Esophagus mucosa (tissue), 1 donor: Measurements from ENCODE around the gene SLX4IP. TPM values are rescaled to one million over a fixed set of nuclear protein-coding genes. Genes with fewer than 3 reads are reported as not detected.

Source experiments
- ATAC-seq: fragments of 200-7000 bp; cut with Tn5 transposase; one replicate; pipeline ENCODE4 v1.9.1; 2020
- total RNA-seq: library from RNA; stranded (reverse); gene quantifications from one replicate; pipeline ENCODE4 v1.2.4, GENCODE V29; 2023
- donor health status: DM: yes; HTN: yes; CAD: no.

The SLX4IP gene
- total RNA-seq, 1 donor from 2014 or later, result 5.3 TPM

GRCh38 chr20:10667560-10668167 lies 232.6 kb downstream of the SLX4IP start:
- peak; percentile 27 for ATAC-seq

- ATAC-seq, result no peak
These were observed 233.7 kb downstream of the SLX4IP start for GRCh38 chr20:10668677-10669368.

GRCh38 chr20:10669843-10670446 lies 234.8 kb downstream of the SLX4IP start:
- ATAC-seq, result no peak

GRCh38 chr20:10670501-10671220 lies 235.6 kb downstream of the SLX4IP start:
- ATAC-seq, result no peak

- ATAC-seq, result peak; percentile 72
These were observed 236.3 kb downstream of the SLX4IP start for GRCh38 chr20:10671221-10671918.

- peak; percentile 3 for ATAC-seq
These were observed 237.0 kb downstream of the SLX4IP start for GRCh38 chr20:10671919-10672623.

- ATAC-seq, result no peak
These were observed 237.6 kb downstream of the SLX4IP start for GRCh38 chr20:10672624-10673127.

- ATAC-seq, result no peak
These were observed 238.2 kb downstream of the SLX4IP start for GRCh38 chr20:10673176-10673841.

GRCh38 chr20:10673842-10674683 lies 239.0 kb downstream of the SLX4IP start, which contains the start of gene JAG1:
Gene JAG1 (minus strand): TSS chr20:10673999. CDS start chr20:10673530, 469 bp downstream.
- peak; percentile 84 for ATAC-seq

GRCh38 chr20:10674684-10675449 lies 239.8 kb downstream of the SLX4IP start:
- peak; percentile 63 for ATAC-seq

- ATAC-seq, result no peak
These were observed 240.3 kb downstream of the SLX4IP start for GRCh38 chr20:10675450-10675848.

- no peak for ATAC-seq
These were observed 241.4 kb downstream of the SLX4IP start for GRCh38 chr20:10676518-10676917.

Other genes starting within 250 kb of the SLX4IP start
- gene SNAP25, start 216.5 kb upstream of the SLX4IP start, total RNA-seq, result 0.08 TPM
- gene MKKS, start 1.1 kb upstream of the SLX4IP start, total RNA-seq, result 11.8 TPM
- 118 TPM for gene JAG1, start 238.7 kb downstream of the SLX4IP start, total RNA-seq